ENCODE data around the gene CCT7. TPM values are rescaled to one million over a fixed set of nuclear protein-coding genes. Genes with fewer than 3 reads are reported as not detected.

The CCT7 gene
- total and polyA plus RNA-seq, 4 donors, result 129 to 207 (median 178) TPM

DNA sequence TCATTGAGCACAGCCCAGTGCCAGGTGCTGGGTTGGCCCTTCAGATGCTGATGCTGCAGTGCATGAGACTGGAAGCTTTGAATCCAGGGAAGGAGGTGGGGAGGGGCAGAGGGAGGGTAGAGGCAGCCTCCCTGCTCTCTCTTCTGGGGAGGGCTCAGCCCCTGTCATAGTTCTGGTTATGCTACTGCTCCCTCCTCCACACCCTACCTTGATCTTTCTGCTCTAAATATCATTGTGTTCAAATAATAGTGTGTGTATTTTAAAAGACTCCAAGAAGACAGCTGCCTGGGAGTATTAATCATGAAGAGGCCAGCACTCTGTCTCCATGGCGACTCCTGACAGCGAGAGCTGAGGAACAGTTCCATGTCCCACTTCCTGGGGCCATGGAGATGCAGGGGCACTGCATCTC lies 63.0 kb downstream of the CCT7 start:
- no peak overlapping the region for H3K27ac ChIP-seq (ENCODE audit: low read depth in 1 of 2, low read length in 1 of 2)
- no peaks in the 10 kb centered on the region for H3K36me3 ChIP-seq (ENCODE audit: control insufficient read depth in 4 of 4, insufficient read depth in 4 of 4, low read length in 4 of 4)
- 10 to 19% methylated on average over 2 of the region's 2 CpGs for WGBS, 2 donors
- TF ChIP-seq, protein P1, sequence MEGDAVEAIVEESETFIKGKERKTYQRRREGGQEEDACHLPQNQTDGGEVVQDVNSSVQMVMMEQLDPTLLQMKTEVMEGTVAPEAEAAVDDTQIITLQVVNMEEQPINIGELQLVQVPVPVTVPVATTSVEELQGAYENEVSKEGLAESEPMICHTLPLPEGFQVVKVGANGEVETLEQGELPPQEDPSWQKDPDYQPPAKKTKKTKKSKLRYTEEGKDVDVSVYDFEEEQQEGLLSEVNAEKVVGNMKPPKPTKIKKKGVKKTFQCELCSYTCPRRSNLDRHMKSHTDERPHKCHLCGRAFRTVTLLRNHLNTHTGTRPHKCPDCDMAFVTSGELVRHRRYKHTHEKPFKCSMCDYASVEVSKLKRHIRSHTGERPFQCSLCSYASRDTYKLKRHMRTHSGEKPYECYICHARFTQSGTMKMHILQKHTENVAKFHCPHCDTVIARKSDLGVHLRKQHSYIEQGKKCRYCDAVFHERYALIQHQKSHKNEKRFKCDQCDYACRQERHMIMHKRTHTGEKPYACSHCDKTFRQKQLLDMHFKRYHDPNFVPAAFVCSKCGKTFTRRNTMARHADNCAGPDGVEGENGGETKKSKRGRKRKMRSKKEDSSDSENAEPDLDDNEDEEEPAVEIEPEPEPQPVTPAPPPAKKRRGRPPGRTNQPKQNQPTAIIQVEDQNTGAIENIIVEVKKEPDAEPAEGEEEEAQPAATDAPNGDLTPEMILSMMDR (IDR thresholded peaks at IDR 0.05; ENCODE audit: control extremely low read depth, extremely low read depth), result no peak
- H3K9ac ChIP-seq (ENCODE audit: insufficient read depth in 1 of 2, low read length in 2 of 2), result no peak overlapping the region
- peaks cover 0 to 10% (median 0%) of the 10 kb centered on the region in 5 donors for H3K4me1 ChIP-seq (ENCODE audit: control insufficient read depth in 5 of 5, insufficient read depth in 5 of 5, low read length in 5 of 5)
- DNase-seq, result no peak
- peaks cover 0 to 8% (median 0%) of the 10 kb centered on the region in 4 donors for H3K9me3 ChIP-seq (ENCODE audit: control insufficient read depth in 4 of 4, insufficient read depth in 3 of 4, low read length in 3 of 4)
- no peak overlapping the region for H3K4me3 ChIP-seq
- H3K27me3 ChIP-seq (ENCODE audit: control insufficient read depth in 3 of 3, insufficient read depth in 3 of 3, low read length in 2 of 3), result peaks cover 21 to 66% (median 47%) of the 10 kb centered on the region in 3 donors
- no peak for ATAC-seq (ENCODE audit: insufficient read depth, low FRiP score)

DNA sequence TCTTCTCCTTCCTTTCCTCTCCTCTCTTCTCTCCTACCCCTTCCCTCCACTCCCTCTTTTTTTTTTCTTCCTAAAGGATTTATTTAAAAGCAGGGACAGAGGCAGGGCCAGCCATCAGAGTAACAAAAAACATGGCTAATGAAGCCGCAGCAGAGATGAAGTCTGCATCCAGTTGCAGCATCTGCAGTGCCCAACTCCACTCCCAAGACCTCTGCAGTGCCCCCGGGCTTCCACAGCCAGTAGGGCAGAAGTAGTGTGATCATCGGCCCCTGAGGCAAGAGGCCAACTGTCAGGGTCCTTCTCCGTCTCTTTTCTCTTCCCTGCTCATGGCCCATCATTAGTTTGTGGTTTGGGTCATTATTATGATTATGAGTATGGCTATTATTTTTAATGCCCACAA lies 63.5 kb downstream of the CCT7 start:
- ATAC-seq (ENCODE audit: insufficient read depth, low FRiP score) (no peak), DNase-seq (no peak)
- H3K27ac ChIP-seq (ENCODE audit: low read depth in 1 of 2, low read length in 1 of 2), result no peak overlapping the region
- H3K9me3 ChIP-seq (ENCODE audit: control insufficient read depth in 4 of 4, insufficient read depth in 3 of 4, low read length in 3 of 4), result peaks cover 0 to 6% (median 0%) of the 10 kb centered on the region in 4 donors
- peaks cover 17 to 62% (median 46%) of the 10 kb centered on the region in 3 donors for H3K27me3 ChIP-seq (ENCODE audit: control insufficient read depth in 3 of 3, insufficient read depth in 3 of 3, low read length in 2 of 3)
- no peaks in the 10 kb centered on the region for H3K36me3 ChIP-seq (ENCODE audit: control insufficient read depth in 4 of 4, insufficient read depth in 4 of 4, low read length in 4 of 4)
- peaks cover 0 to 10% (median 0%) of the 10 kb centered on the region in 5 donors for H3K4me1 ChIP-seq (ENCODE audit: control insufficient read depth in 5 of 5, insufficient read depth in 5 of 5, low read length in 5 of 5)
- 68 to 69% methylated on average over 4 of the region's 4 CpGs for WGBS, 2 donors
- TF ChIP-seq, protein P1 (IDR thresholded peaks at IDR 0.05; ENCODE audit: control extremely low read depth, extremely low read depth), result no peak
- H3K4me3 ChIP-seq, result no peak overlapping the region
- no peak overlapping the region for H3K9ac ChIP-seq (ENCODE audit: insufficient read depth in 1 of 2, low read length in 2 of 2)

DNA sequence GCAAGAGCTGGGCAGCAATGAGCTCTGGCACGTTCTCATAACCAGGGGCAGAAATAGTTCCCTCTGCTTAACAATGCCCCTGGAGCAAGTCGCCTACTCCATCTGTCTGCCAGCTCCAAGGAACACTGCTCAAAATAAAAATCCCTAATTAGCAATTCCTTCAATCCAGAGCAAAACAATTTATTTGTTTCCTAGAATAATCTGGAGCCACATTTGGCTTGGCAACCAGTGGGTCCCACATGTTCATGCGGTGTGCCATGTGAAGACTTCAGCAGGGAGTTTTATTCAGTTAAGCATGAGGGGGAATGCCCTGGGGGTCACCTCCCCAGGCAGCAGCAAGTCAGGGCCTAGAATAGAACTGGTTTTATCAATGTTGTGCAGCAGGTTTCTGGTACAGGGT lies 66.8 kb downstream of the CCT7 start:
- no peak overlapping the region for H3K4me3 ChIP-seq
- H3K9ac ChIP-seq (ENCODE audit: insufficient read depth in 1 of 2, low read length in 2 of 2), result no peak overlapping the region
- H3K9me3 ChIP-seq (ENCODE audit: control insufficient read depth in 4 of 4, insufficient read depth in 3 of 4, low read length in 3 of 4), result no peaks in the 10 kb centered on the region
- TF ChIP-seq, protein P1 (IDR thresholded peaks at IDR 0.05; ENCODE audit: control extremely low read depth, extremely low read depth), result no peak
- no peak overlapping the region for H3K27ac ChIP-seq (ENCODE audit: low read depth in 1 of 2, low read length in 1 of 2)
- 63 to 68% methylated on average over 3 of the region's 3 CpGs for WGBS, 2 donors
- H3K36me3 ChIP-seq (ENCODE audit: control insufficient read depth in 4 of 4, insufficient read depth in 4 of 4, low read length in 4 of 4), result no peaks in the 10 kb centered on the region
- ATAC-seq (ENCODE audit: insufficient read depth, low FRiP score) (no peak), DNase-seq (no peak)
- peaks cover 6 to 40% (median 17%) of the 10 kb centered on the region in 3 donors for H3K27me3 ChIP-seq (ENCODE audit: control insufficient read depth in 3 of 3, insufficient read depth in 3 of 3, low read length in 2 of 3)
- H3K4me1 ChIP-seq (ENCODE audit: control insufficient read depth in 5 of 5, insufficient read depth in 5 of 5, low read length in 5 of 5), result no peaks in the 10 kb centered on the region

DNA sequence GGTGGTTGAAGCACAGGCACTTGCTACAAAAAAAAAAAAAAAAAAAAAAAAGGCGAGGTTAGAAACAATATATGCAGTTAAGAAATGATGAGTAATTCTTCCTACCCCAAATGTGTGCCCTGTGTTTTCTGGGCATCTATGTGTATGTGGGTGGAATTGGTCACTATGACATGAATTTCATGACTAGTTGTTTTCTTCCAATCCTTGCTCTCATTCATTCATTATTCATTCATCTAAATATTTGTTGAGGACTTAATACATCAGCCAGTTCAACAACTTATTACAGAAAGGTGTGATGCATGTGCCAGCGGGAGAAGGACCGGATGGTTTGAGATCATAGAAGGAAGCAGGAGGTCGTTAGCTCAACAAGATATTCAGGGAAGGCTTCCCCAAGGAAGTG lies 67.5 kb downstream of the CCT7 start:
- WGBS, 2 donors, result 69 to 77% methylated on average over 4 of the region's 4 CpGs
- Histone ChIP-seq H3K27ac (ENCODE audit: low read depth in 1 of 2, low read length in 1 of 2) (no peak overlapping the region), H3K9me3 (ENCODE audit: control insufficient read depth in 4 of 4, insufficient read depth in 3 of 4, low read length in 3 of 4) (no peaks in the 10 kb centered on the region), H3K36me3 (ENCODE audit: control insufficient read depth in 4 of 4, insufficient read depth in 4 of 4, low read length in 4 of 4) (no peaks in the 10 kb centered on the region), H3K27me3 (ENCODE audit: control insufficient read depth in 3 of 3, insufficient read depth in 3 of 3, low read length in 2 of 3) (peaks cover 6 to 37% (median 10%) of the 10 kb centered on the region in 3 donors), H3K4me1 (ENCODE audit: control insufficient read depth in 5 of 5, insufficient read depth in 5 of 5, low read length in 5 of 5) (no peaks in the 10 kb centered on the region), H3K9ac (ENCODE audit: insufficient read depth in 1 of 2, low read length in 2 of 2) (no peak overlapping the region), H3K4me3 (no peak overlapping the region)
- DNase-seq (no peak), ATAC-seq (ENCODE audit: insufficient read depth, low FRiP score) (no peak)
- TF ChIP-seq, protein P1 (IDR thresholded peaks at IDR 0.05; ENCODE audit: control extremely low read depth, extremely low read depth), result no peak
